Chondrocyte (in vitro differentiated cells): Measurements from ENCODE around the gene MYBL2. TPM values are rescaled to one million over a fixed set of nuclear protein-coding genes. Genes with fewer than 3 reads are reported as not detected.

Source experiments
- DNase-seq: peaks from one replicate; pipeline ENCODE4 v3.0.0; 2021; ENCODE audit warnings: mixed read lengths, low spot score
- H3K27ac Mint-ChIP-seq: one replicate; pipeline ENCODE4 v1.8.0; 2021; ENCODE audit warnings: mild to moderate bottlenecking, moderate library complexity, mixed read lengths; ENCODE audit not compliant: unreplicated experiment
- H3K27me3 Mint-ChIP-seq: 2 replicates; pipeline ENCODE4 v1.8.0; 2021; ENCODE audit warnings: low read depth, mixed read lengths
- H3K36me3 Mint-ChIP-seq: 2 replicates; pipeline ENCODE4 v1.8.0; 2021; ENCODE audit warnings: low read depth, mixed read lengths
- H3K4me1 Mint-ChIP-seq: 2 replicates; pipeline ENCODE4 v1.8.0; 2021; ENCODE audit warnings: low read depth, mild to moderate bottlenecking, mixed read lengths
- H3K4me3 Mint-ChIP-seq: one replicate; pipeline ENCODE4 v1.8.0; 2021; ENCODE audit warnings: mild to moderate bottlenecking, moderate library complexity, mixed read lengths; ENCODE audit not compliant: unreplicated experiment
- H3K9me3 Mint-ChIP-seq: 2 replicates; pipeline ENCODE4 v1.8.0; 2021; ENCODE audit warnings: low read depth, mixed read lengths
- CTCF ChIP-seq: fragments of 200-600 bp; sonication (generic); IDR thresholded peaks from 2 replicates; pipeline ENCODE4 v1.5.0; 2021; ENCODE audit warnings: antibody characterized with exemption, mild to moderate bottlenecking, moderate library complexity
- long read RNA-seq: library from polyadenylated mRNA; stranded (forward); transcript quantifications from one replicate; pipeline ENCODE4 v2.0.0, GENCODE V29; 2021
- total RNA-seq: library from RNA; stranded (reverse); gene quantifications from 3 replicates; pipeline ENCODE4 v1.2.1, GENCODE V29; 2021

The MYBL2 gene
- total RNA-seq, result 14.6 to 16.8 TPM (median 15.7 TPM) in 3 replicates
- long read RNA-seq, transcript MYBL2-201 (14 exons, 2,639 nt), result major isoform, 58 of 74 reads
- long read RNA-seq, partial matches to known transcripts, result 3 of 74 reads
- long read RNA-seq, other reads (novel, unspliced or antisense), result 11 of 74 reads

- DNase-seq, result peak; percentile 77
- Mint-ChIP-seq H3K27ac (no peak within 1 kb of the TSS), H3K36me3 (no peaks in the 10 kb centered on the region), H3K27me3 (peaks cover 2% of the 10 kb centered on the region), H3K4me3 (peak within 1 kb of the TSS; percentile 66), H3K9me3 (no peaks in the 10 kb centered on the region), H3K4me1 (peaks cover 8% of the 10 kb centered on the region)
- TF ChIP-seq CTCF, result no peak
These were observed at the start of gene MYBL2 for GRCh38 chr20:43666376-43667328. Gene MYBL2 (plus strand): TSS chr20:43667114. CDS start chr20:43667284, 170 bp downstream.

- Mint-ChIP-seq H3K36me3 (peaks cover 28% of the 10 kb centered on the region), H3K27me3 (no peaks in the 10 kb centered on the region), H3K4me3 (no peak overlapping the region), H3K9me3 (no peaks in the 10 kb centered on the region), H3K27ac (no peak overlapping the region), H3K4me1 (no peaks in the 10 kb centered on the region)
- DNase-seq, result no peak
- no peak for TF ChIP-seq CTCF
These were observed 35.3 kb upstream of the MYBL2 start for GRCh38 chr20:43631598-43631997.

- Mint-ChIP-seq H3K27me3 (no peaks in the 10 kb centered on the region), H3K4me1 (no peaks in the 10 kb centered on the region), H3K36me3 (peaks cover 28% of the 10 kb centered on the region), H3K9me3 (no peaks in the 10 kb centered on the region), H3K4me3 (no peak overlapping the region), H3K27ac (no peak overlapping the region)
- no peak for DNase-seq
- no peak for TF ChIP-seq CTCF
These were observed 30.5 kb upstream of the MYBL2 start for GRCh38 chr20:43636429-43636828.

GRCh38 chr20:43642548-43642947, 24.4 kb upstream of the MYBL2 start:
- DNase-seq, result no peak
- Mint-ChIP-seq H3K36me3 (peaks cover 25% of the 10 kb centered on the region), H3K27me3 (no peaks in the 10 kb centered on the region)

More at GRCh38 chr20:43642548-43642947, 24.4 kb upstream of the MYBL2 start:
- Mint-ChIP-seq H3K9me3 (no peaks in the 10 kb centered on the region), H3K4me3 (no peak overlapping the region), H3K27ac (no peak overlapping the region), H3K4me1 (no peaks in the 10 kb centered on the region)
- no peak for TF ChIP-seq CTCF
